D721Med (cell line): ENCODE data around the gene PLEKHJ1.

Experiments
- DNase-seq: peaks from one replicate; pipeline ENCODE4 v3.0.0; 2011; ENCODE audit warnings: low spot score; ENCODE audit not compliant: insufficient read length
- FAIRE-seq: peaks from 2 replicates; lab custom pipeline; 2011; peaks lifted over from hg19 to GRCh38; lab: Jason Lieb, UNC
- TF ChIP-seq, protein P1 (sequence below): IDR thresholded peaks from 2 replicates; pipeline ENCODE4 v1.5.1; 2012; ENCODE audit warnings: mild to moderate bottlenecking, control low read depth; ENCODE audit not compliant: insufficient read depth; ENCODE audit errors: missing control alignments

The PLEKHJ1 gene

DNA sequence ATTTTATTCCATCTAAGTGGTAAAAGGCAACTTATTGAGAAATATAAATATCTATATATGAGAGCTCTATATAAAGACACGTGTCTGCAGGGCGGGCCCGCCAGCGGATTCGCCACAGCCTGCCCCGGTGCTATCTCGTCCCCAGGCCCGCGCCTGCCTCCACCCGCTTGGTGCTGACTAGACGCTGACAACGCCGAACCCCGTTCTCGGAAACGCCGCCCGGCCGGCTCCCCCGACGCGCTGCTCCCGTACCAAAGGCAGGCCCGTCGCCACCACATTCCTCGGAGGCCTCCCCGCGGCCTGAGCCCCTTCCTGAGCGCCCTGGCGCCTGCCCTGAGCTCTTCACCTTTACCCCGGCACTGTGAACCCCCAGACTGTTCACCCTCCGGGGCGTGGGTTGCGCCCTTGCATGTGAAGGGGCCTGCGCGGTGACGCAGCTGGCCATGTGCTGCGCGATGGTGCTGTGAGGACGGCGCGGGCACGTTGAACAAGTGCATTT is 6.0 kb downstream of the PLEKHJ1 start:
- FAIRE-seq (no peak), DNase-seq (no peak)
- TF ChIP-seq, protein P1, sequence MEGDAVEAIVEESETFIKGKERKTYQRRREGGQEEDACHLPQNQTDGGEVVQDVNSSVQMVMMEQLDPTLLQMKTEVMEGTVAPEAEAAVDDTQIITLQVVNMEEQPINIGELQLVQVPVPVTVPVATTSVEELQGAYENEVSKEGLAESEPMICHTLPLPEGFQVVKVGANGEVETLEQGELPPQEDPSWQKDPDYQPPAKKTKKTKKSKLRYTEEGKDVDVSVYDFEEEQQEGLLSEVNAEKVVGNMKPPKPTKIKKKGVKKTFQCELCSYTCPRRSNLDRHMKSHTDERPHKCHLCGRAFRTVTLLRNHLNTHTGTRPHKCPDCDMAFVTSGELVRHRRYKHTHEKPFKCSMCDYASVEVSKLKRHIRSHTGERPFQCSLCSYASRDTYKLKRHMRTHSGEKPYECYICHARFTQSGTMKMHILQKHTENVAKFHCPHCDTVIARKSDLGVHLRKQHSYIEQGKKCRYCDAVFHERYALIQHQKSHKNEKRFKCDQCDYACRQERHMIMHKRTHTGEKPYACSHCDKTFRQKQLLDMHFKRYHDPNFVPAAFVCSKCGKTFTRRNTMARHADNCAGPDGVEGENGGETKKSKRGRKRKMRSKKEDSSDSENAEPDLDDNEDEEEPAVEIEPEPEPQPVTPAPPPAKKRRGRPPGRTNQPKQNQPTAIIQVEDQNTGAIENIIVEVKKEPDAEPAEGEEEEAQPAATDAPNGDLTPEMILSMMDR: no peak

DNA sequence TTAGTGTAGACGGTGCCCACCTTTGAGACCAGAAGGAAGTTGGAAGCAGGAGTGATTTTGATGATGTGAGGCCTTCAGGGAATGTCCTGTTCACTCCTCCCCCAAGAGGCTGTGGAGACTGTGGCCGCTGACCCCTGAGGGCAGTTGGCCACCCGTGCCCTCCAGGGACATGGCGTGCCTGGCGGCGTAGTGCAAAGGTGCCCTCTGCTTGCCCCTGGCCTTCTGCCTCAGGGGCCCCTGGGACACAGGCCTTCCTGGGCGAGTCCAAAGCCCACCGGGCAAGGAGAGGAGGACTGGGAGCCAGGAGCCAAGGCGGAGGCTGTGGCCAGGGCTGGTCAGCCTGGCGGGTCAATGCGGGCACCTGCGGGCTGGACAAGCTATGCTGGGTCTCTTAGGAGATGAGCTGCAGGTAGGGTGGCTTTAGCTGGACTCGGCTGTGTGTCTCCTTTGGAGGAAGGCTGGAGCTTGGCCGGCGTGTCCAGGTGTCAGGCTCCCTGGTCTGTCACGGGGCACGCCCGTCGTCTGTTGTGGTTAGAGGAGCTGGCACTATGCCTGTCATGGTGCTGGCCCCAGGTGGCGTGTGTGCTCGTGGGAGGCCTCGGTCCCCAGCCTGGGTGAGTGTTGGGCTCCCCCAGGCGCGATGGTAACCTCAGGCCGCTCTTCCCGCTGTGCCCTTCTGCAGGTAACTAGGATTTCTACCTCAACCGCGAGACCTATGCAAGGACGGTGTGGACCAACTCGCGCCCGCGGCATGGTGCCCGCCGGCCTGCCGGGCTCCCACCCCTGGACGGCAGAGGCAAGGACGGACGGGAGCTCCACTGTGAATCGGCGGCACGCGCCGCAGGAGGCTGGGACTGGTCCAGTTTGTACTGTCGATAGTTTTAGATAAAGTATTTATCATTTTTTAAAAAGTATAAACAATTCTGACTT is 6.8 kb downstream of the PLEKHJ1 start:
- TF ChIP-seq, protein P1: no peak
- DNase-seq (no peak), FAIRE-seq (no peak)

DNA sequence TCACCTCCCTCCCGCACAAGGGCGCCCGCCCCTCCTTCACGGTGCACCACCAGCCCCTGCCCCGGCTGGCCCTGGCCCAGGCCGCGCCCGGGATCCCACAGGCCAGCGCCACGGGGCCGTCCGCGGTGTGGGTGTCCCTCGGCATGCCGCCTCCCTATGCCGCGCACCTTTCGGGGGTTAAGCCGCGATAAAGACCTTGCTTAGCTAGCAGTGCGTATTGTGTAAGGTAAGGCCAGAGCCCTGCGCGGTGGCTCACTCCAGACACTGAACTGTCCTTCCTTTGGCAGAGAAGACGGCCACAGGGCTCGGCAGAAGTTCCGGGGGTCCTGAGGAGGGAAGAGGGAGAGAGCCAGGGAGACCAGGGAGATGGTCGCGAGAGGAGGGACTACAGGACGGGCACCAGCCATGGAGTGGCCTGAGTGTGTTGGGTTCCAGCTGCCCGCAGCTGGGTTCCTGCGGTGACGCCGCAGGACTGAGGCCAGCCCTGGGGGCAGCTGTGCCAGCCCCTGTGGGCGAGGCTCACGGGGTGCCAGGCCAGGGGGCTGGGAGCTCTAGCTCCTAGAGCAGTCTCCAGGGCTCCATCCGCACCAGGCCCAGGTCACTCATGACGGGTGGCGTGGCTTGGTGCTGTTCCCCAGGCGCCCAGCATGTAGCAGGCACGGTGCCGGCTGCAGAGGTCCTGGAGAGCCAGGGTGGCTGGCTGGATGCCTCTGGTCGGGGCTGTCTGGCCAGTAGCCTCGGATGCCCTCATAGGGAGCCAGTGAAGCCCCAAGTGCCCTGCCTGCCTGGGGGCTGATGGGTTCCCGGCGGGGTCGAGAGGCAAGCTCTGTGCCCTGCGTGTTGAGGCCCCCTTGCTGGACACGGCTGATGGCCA is 7.7 kb downstream of the PLEKHJ1 start:
- TF ChIP-seq, protein P1: no peak
- no peak for FAIRE-seq
- no peak for DNase-seq

DNA sequence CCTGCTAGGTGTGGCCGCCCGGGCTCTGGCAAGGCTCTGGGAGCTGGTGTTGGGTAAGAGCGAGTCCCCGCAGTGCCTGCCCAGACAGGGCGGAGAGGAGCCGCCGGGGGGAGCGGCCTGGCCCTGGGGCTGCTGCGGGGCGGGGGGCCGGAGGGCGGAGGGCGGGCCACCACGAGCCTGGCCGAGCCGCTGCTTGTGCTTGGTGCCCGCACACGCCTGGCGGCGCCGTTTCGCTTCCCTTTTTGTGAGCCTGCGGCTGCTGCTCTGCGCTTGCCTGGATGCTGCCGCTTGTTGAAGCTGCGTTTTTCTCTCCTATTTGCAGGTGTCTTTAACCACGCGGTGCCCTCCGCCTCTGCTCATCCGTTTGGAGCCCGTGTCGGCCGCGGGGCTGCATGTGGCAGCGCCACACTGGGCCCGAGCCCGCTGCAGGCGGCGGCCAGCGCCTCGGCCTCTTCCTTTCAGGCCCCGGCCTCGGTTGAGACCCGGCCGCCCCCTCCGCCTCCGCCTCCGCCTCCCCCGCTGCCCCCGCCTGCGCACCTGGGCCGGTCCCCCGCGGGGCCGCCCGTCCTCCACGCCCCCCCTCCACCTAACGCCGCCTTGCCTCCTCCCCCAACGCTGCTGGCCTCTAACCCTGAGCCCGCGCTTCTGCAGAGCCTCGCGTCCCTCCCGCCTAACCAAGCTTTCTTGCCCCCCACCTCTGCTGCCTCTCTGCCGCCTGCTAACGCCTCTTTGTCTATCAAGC is 8.5 kb downstream of the PLEKHJ1 start:
- FAIRE-seq: no peak
- no peak for DNase-seq
- TF ChIP-seq, protein P1: no peak

DNA sequence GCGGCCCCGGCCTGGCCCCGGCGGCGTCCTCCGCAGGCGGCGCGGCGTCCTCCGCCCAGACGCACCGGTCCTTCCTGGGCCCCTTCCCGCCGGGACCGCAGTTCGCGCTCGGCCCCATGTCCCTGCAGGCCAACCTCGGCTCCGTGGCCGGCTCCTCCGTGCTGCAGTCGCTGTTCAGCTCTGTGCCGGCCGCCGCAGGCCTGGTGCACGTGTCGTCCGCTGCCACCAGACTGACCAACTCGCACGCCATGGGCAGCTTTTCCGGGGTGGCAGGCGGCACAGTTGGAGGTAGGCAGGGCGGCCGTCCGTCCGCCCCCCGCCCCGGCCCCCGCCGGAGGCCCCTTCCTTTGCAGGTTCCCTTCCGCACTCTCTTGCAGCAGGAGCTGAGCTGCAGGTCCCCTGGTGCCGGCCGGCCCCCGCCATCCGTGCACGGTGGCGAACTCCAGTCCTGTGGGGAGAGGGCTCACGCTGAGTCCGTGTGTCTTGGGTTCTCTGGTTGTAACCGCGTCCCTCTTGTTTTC is 9.2 kb downstream of the PLEKHJ1 start:
- no peak for FAIRE-seq
- TF ChIP-seq, protein P1: no peak
- no peak for DNase-seq

DNA sequence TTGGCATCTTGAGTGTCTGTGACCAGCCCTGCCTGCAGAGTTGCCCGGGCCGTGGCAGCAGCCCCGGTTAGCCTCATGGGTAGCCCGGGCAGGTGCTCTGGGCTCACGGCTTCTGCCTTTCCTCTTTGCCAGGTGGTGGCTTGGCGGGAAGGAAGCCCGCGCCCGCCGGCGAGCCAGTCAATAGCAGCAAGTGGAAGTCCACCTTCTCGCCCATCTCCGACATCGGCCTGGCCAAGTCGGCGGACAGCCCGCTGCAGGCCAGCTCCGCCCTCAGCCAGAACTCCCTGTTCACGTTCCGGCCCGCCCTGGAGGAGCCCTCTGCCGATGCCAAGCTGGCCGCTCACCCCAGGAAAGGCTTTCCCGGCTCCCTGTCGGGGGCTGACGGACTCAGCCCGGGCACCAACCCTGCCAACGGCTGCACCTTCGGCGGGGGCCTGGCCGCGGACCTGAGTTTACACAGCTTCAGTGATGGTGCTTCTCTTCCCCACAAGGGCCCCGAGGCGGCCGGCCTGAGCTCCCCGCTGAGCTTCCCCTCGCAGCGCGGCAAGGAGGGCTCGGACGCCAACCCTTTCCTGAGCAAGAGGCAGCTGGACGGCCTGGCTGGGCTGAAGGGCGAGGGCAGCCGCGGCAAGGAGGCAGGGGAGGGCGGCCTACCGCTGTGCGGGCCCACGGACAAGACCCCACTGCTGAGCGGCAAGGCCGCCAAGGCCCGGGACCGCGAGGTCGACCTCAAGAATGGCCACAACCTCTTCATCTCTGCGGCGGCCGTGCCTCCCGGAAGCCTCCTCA is 9.9 kb downstream of the PLEKHJ1 start:
- no peak for FAIRE-seq
- no peak for DNase-seq
- TF ChIP-seq, protein P1: no peak
